ENCODE measurements around the gene TBC1D3B. TPM values are rescaled to one million over a fixed set of nuclear protein-coding genes. Genes with fewer than 3 reads are reported as not detected.

TBC1D3B gene
- total RNA-seq, 1 experiment from 2014 or later = not detected

Other genes starting within 250 kb of the TBC1D3B start
- gene RDM1, start 245.9 kb downstream of the TBC1D3B start, total RNA-seq (2014; rRNA removed; shearing (Covaris generic)) = 2.2 and 4.7 TPM in 2 replicates
- gene LYZL6, start 232.9 kb downstream of the TBC1D3B start, total RNA-seq (2014; rRNA removed; shearing (Covaris generic)) = not detected in 2 replicates
- not detected in 2 replicates for gene CCL16, start 195.1 kb downstream of the TBC1D3B start, total RNA-seq (2014; rRNA removed; shearing (Covaris generic))
- gene CCL14, start 189.9 kb downstream of the TBC1D3B start, total RNA-seq (2014; rRNA removed; shearing (Covaris generic)) = not detected in 2 replicates
- not detected in 2 replicates for gene CCL15, start 175.1 kb downstream of the TBC1D3B start, total RNA-seq (2014; rRNA removed; shearing (Covaris generic))
- gene CCL23, start 158.7 kb downstream of the TBC1D3B start, total RNA-seq (2014; rRNA removed; shearing (Covaris generic)) = not detected in 2 replicates
- not detected in 2 replicates for gene CCL18, start 112.4 kb downstream of the TBC1D3B start, total RNA-seq (2014; rRNA removed; shearing (Covaris generic))
- not detected in 2 replicates for gene CCL3, start 86.5 kb downstream of the TBC1D3B start, total RNA-seq (2014; rRNA removed; shearing (Covaris generic))
- gene CCL4, start 72.8 kb downstream of the TBC1D3B start, total RNA-seq (2014; rRNA removed; shearing (Covaris generic)) = not detected in 2 replicates
- gene CCL3L1, start 20.1 kb upstream of the TBC1D3B start, total RNA-seq (2014; rRNA removed; shearing (Covaris generic)) = not detected in 2 replicates
- not detected in 2 replicates for gene CCL4L2, start 34.4 kb upstream of the TBC1D3B start, total RNA-seq (2014; rRNA removed; shearing (Covaris generic))
- not detected in 2 replicates for gene TBC1D3I, start 87.9 kb upstream of the TBC1D3B start, total RNA-seq (2014; rRNA removed; shearing (Covaris generic))
- 0.74 TPM in 1 of 2 replicates, not detected in the other for gene TBC1D3G, start 147.2 kb upstream of the TBC1D3B start, total RNA-seq (2014; rRNA removed; shearing (Covaris generic))
- not detected in 2 replicates for gene TBC1D3H, start 211.8 kb upstream of the TBC1D3B start, total RNA-seq (2014; rRNA removed; shearing (Covaris generic))

Data from G401 (cell line).